ACC112 (cell line): ENCODE measurements around the gene C4A.
"Not testable (repeated sequence)": the region's sequence is repeated elsewhere in the genome, so short reads cannot be mapped to it uniquely, and the experiment has no call there.

Experiments used
- H2AFZ ChIP-seq: fragments of 200-600 bp; sonication (generic); one replicate; pipeline ENCODE4 v1.6.0; 2017; ENCODE audit warnings: antibody characterized with exemption, low read length; ENCODE audit not compliant: unreplicated experiment
- H3K27ac ChIP-seq: fragments of 200-600 bp; sonication (generic); 2 replicates; pipeline ENCODE4 v1.5.1; 2014; ENCODE audit warnings: low read depth, mild to moderate bottlenecking, antibody characterized with exemption, low read length, moderate library complexity
- H3K27me3 ChIP-seq: fragments of 200-600 bp; sonication (generic); 2 replicates; pipeline ENCODE4 v1.6.1; 2014; ENCODE audit warnings: mild to moderate bottlenecking, antibody characterized with exemption, low read length, moderate library complexity, mixed read lengths; ENCODE audit not compliant: insufficient read depth
- H3K36me3 ChIP-seq: fragments of 200-600 bp; sonication (generic); 2 replicates; pipeline ENCODE4 v1.6.1; 2016; ENCODE audit warnings: mild to moderate bottlenecking, antibody characterized with exemption, low read length, moderate library complexity, mixed read lengths; ENCODE audit not compliant: insufficient read depth
- H3K4me1 ChIP-seq: fragments of 200-600 bp; sonication (generic); one replicate; pipeline ENCODE4 v1.6.1; 2016; ENCODE audit warnings: low read length, mixed read lengths; ENCODE audit not compliant: insufficient read depth, unreplicated experiment, control insufficient read depth
- H3K4me3 ChIP-seq: fragments of 200-600 bp; sonication (generic); 2 replicates; pipeline ENCODE4 v1.5.1; 2014; ENCODE audit warnings: mild to moderate bottlenecking, low read depth, low read length
- H3K79me2 ChIP-seq: fragments of 200-600 bp; sonication (generic); one replicate; pipeline ENCODE4 v1.6.0; 2016; ENCODE audit warnings: low read length; ENCODE audit not compliant: control insufficient read depth, unreplicated experiment, insufficient read depth

C4A gene

DNA sequence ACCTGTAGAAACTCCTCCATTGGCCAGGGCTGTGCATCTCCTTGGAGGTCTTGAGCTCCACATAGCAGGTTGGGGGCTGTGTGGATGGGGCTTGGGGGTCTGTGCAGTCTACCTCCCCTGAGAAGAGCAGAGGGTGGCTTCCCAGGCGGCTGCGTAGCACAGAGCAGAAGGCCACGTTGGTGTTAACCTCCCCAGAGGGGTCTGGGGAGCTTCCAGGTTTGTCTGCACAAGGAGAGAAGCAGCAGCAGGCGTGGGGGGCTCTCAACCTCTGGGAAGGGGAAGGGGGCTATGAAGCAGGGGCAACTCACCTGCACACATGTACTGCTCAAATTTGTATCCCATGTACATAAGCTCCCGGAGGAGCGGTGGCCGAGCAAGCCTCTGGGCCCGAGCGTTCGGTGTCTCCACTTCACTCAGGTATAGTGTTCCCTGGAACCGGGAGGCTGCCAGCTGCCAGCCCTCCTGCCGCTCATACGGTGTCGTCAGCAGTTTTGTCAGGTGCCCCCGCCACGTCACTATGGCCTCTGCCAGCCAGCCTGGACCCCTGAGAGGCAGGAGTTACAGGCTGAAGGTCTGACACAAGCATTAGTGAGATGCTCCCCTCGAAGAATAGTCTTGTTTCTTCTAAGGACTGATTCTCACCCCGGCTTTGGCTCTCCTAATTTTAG, 11.1 kb upstream of the C4A start:
- Histone ChIP-seq H2AFZ (no peak overlapping the region), H3K4me3 (peak overlapping the region; percentile 89), H3K36me3 (no peaks in the 10 kb centered on the region), H3K4me1 (peaks cover 27% of the 10 kb centered on the region), H3K27me3 (no peaks in the 10 kb centered on the region), H3K79me2 (peaks cover 27% of the 10 kb centered on the region), H3K27ac (peak overlapping the region; percentile 90)

DNA sequence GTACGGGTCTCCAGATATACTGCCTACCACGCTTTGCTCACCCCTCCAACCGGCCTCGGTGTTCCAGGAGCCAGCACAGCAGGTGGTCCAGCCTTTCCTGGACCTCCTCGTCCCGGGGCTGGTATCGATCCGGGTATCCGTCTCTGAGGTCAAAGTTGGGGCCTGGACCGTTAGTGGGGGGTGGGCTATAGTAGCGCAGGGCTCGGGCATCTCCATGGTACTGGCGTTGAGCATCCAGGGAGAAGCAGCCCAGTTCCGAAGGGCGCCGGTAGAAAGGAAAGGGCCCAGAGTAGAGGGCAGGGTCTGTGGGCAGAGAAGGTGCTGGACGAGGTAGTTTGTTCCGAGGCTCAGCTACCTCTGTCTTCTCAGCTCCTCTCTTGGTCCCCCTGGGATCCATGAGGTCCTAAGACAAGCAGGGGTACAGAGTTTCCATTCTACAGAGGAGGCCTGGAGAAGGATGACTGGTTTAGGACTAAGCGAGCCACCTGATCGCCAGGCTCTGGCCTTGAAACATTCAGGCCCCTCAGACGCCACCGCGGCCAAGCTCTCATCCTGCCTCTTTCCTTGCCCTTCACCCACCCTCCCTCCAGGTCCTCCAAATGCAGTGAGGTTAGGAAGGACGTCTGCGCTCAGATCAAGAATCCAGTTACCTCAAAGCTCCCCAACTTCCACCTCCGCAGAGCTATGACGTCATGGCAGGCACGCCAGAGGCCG, 10.4 kb upstream of the C4A start:
- Histone ChIP-seq H3K4me1 (peaks cover 27% of the 10 kb centered on the region), H2AFZ (peak overlapping the region; percentile 47), H3K27ac (peak overlapping the region; percentile 90), H3K4me3 (peak overlapping the region; percentile 89), H3K79me2 (peaks cover 27% of the 10 kb centered on the region), H3K27me3 (no peaks in the 10 kb centered on the region), H3K36me3 (no peaks in the 10 kb centered on the region)

DNA sequence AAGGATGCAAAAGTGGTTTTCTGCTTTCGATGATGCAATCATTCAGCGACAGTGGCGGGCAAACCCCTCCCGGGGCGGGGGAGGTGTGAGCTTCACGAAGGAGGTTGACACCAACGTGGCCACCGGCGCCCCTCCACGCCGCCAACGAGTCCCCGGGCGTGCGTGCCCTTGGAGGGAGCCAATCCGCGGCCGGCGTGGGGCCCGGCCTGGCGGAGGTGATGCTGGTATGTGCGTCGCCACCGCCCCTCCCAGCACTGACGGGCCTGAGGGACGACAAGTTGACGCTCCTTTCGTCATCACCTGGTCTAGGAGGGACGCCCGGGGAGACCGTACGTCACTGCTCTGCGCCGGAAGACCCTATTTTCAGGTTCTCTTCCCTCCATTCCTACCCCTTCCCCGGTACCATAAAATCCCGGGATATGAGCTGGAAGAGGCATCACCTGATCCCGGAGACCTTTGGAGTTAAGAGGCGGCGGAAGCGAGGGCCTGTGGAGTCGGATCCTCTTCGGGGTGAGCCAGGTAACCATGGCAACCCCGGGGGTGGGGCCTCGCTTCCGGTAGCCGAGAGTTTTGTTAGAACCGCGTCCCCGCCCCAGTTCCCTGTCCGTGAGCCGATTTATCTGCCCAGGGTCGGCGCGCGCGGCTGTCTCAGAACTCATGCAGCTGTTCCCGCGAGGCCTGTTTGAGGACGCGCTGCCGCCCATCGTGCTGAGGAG, 9.7 kb upstream of the C4A start, which contains the start of gene DXO:
DXO (minus strand) TSS at position 146 of the 716 bp plus-strand sequence. CDS start 463 bp downstream, outside the sequence.
- H3K27ac ChIP-seq = peak within 1 kb of the TSS; percentile 90
- peak within 1 kb of the TSS; percentile 47 for H2AFZ ChIP-seq
- peaks cover 27% of the 10 kb centered on the region for H3K79me2 ChIP-seq
- peaks cover 27% of the 10 kb centered on the region for H3K4me1 ChIP-seq
- H3K36me3 ChIP-seq = no peaks in the 10 kb centered on the region
- H3K4me3 ChIP-seq = peak within 1 kb of the TSS; percentile 89
- H3K27me3 ChIP-seq = no peaks in the 10 kb centered on the region

DNA sequence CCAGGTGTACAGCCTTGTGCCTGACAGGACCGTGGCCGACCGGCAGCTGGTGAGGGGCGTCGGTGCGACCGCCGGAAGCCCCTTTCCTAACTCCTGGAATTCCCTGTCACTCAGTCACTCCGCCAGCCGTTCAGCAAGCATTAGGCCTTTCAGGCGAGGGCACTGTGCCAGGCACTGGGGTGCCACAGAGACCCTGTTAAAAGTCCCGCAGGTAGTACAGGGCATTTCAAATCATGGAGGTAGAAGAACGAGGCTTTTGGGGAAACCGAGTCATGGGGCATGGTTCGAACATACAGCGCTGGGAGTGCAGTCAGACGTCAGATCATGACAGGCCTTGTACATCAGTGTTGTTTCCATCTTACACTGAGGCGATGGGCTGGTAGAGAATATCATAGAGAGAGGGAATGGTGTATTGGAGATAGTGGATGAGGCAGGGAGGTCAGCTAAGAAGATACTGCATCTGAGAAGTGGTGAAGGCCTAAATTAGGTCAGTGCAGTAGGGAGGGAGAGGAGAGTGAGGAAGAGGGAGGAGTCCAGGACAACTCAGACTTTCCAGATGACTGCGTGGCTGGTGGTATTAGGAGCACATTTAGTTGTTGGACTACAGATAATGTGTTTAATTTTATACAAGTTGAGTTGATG, 9.0 kb upstream of the C4A start:
- Histone ChIP-seq H3K36me3 (no peaks in the 10 kb centered on the region), H3K27ac (peak overlapping the region; percentile 90), H3K4me3 (peak overlapping the region; percentile 89), H3K27me3 (no peaks in the 10 kb centered on the region), H2AFZ (peak overlapping the region; percentile 4), H3K79me2 (peaks cover 27% of the 10 kb centered on the region), H3K4me1 (peaks cover 27% of the 10 kb centered on the region)

DNA sequence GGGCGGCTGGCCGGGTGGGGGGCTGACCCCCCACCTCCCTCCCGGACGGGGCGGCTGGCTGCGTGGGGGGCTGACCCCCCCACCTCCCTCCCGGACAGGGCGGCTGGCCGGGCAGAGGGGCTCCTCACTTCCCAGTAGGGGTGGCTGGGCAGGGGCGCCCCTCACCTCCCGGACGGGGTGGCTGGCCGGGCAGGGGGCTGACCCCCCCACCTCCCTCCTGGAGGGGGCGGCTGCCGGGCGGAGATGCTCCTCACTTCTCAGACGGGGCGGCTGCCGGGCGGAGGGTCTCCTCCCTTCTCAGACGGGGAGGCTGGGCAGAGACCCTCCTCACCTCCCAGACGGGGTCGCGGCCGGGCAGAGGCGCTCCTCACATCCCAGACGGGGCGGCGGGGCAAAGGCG, 5.8 kb upstream of the C4A start:
- H3K4me1 ChIP-seq = peaks cover 11% of the 10 kb centered on the region
- not testable (repeated sequence) for H3K27me3 ChIP-seq, H2AFZ ChIP-seq, H3K27ac ChIP-seq, H3K4me3 ChIP-seq, H3K36me3 ChIP-seq
- peaks cover 19% of the 10 kb centered on the region for H3K79me2 ChIP-seq

DNA sequence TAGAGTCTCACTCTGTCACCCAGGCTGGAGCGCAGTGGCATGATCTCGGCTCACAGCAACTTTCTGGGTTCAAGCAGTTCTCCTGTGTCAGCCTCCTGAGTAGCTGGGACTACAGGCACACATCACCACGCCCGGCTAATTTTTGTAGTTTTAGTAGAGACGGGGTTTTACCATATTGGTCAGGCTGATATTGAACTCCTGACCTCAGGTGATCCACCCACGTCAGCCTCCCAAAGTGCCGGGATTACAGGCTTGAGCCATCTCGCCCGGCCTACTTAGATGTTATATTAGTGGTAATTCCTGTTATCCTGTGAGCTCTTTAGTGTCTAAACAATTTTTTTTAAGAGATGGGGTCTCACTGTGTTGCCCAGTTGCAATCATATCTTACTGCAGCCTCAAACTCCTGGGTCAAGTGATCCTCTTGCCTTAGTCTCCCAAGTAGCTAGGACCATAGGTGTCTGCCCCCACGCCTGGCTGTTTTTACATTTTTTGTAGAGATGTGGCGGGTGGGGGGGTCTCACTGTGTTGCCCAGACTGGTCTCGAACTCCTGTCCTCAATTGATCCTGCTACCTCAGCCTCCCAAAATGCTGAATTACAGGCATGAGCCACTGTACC, 3.9 kb upstream of the C4A start:
- Histone ChIP-seq H3K27ac (no peak overlapping the region), H3K36me3 (no peaks in the 10 kb centered on the region), H2AFZ (no peak overlapping the region), H3K27me3 (no peaks in the 10 kb centered on the region), H3K4me1 (peaks cover 10% of the 10 kb centered on the region), H3K4me3 (no peak overlapping the region), H3K79me2 (peaks cover 9% of the 10 kb centered on the region)

DNA sequence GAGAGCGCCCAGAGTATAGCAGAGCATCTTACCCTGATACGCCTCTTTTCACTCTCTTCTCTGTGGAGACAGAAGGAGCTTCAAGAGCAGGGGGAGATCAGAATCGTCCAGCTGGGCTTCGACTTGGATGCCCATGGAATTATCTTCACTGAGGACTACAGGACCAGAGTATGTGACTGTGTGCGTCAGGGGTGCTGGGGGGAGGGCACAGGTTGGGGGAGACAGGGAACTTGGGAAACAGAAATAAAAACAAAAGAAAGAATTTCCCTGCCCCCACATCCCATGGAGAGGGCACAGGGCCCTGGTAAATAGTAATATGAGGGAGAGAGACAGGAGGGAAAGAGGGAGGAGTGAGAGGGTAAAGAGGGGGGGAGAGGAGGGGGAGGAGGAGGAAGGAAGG, 3.0 kb upstream of the C4A start:
- H3K36me3 ChIP-seq = no peaks in the 10 kb centered on the region
- H2AFZ ChIP-seq = no peak overlapping the region
- H3K79me2 ChIP-seq = no peaks in the 10 kb centered on the region
- H3K4me1 ChIP-seq = peaks cover 1% of the 10 kb centered on the region
- no peak overlapping the region for H3K27ac ChIP-seq
- no peak overlapping the region for H3K4me3 ChIP-seq
- H3K27me3 ChIP-seq = no peaks in the 10 kb centered on the region

DNA sequence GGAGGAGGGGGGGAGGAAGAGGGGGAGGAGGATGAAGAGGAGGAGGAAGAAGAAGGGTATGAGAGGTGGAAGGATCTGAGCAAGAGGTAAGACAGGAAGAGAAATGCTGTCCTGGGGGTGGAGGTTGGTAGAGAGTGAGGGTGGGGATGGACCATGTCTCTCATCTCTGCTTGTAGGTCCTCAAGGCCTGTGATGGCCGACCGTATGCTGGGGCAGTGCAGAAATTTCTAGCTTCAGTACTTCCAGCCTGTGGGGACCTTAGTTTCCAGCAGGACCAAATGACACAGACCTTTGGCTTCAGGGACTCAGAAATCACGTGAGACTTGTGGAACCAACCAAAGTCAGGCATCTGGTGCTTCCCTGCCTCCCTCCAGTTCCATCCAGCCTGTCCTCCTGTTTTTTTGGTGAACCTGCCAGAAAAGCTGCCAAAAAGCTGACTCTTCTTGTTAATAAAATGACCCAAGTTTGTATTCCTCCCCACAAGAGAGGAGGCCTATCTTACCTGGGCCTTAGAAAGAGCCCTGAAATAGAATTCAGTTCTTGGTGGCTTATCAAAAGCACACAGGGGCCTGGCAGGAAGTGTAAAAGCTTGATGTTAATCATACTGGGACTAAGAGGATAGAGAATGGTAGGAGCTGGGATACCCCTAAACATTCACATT, 2.5 kb upstream of the C4A start:
- no peaks in the 10 kb centered on the region for H3K36me3 ChIP-seq
- H3K27ac ChIP-seq = no peak overlapping the region
- no peak overlapping the region for H2AFZ ChIP-seq
- H3K4me3 ChIP-seq = no peak overlapping the region
- no peaks in the 10 kb centered on the region for H3K27me3 ChIP-seq
- H3K4me1 ChIP-seq = no peaks in the 10 kb centered on the region
- H3K79me2 ChIP-seq = no peaks in the 10 kb centered on the region

DNA sequence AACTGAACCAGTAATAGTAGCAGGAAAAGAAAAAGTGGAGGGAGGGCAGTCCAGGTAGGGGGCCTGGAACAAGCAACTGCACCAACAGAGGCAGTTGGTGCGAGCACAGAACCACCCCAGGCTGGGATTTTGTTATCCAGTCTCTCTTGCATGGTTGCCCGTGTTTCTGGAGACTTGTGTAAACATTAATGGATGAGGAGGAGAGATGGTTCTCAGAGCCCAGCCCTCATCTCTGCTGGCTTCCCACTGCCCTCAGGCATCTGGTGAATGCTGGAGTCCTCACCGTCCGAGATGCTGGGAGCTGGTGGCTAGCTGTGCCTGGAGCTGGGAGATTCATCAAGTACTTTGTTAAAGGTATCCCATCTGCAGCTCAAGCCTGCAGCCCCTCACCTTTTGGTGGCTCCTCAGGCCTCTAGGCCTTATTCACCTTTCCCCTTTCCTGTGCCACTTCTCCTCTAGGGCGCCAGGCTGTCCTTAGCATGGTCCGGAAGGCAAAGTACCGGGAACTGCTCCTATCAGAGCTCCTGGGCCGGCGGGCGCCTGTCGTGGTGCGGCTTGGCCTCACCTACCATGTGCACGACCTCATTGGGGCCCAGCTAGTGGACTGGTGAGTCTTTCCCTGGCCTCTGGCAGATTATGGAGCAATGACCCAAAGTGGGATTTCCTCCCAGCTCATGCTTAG, 1.5 kb upstream of the C4A start:
- H3K79me2 ChIP-seq, H2AFZ ChIP-seq, H3K27me3 ChIP-seq, H3K27ac ChIP-seq, H3K4me1 ChIP-seq, H3K36me3 ChIP-seq, H3K4me3 ChIP-seq: not testable (repeated sequence)
